H1 (cell line): ENCODE data around the gene PAQR5. TPM values are rescaled to one million over a fixed set of nuclear protein-coding genes. Genes with fewer than 3 reads are reported as not detected.

Source experiments
- CTCF ChIA-PET: fragments of 300-600 bp; sonication (Branson Sonifier 250); formaldehyde crosslinking; loops from one replicate; lab custom pipeline; 2021; ENCODE audit not compliant: partially characterized antibody; lab: Charles Lee
- POLR2A ChIA-PET: fragments of 300-600 bp; sonication (Branson Sonifier 250); formaldehyde crosslinking; loops from one replicate; lab custom pipeline; 2021; ENCODE audit warnings: inconsistent platforms; ENCODE audit not compliant: partially characterized antibody; lab: Charles Lee
- DNase-seq, 2 experiments: peaks; one replicate each; pipeline versions ENCODE4 v3.0.0 to v3.0.0-alpha.2; 2010 to 2022; ENCODE audit warnings: low spot score in 2 of 2, low read depth in 1 of 2, mixed read lengths in 1 of 2
- FAIRE-seq: peaks from 2 replicates; lab custom pipeline; 2011; peaks lifted over from hg19 to GRCh38; lab: Jason Lieb, UNC
- H2AFZ ChIP-seq: 2 replicates; pipeline ENCODE4 v1.8.1; 2012; ENCODE audit warnings: low read length, inconsistent platforms
- H2AK5ac ChIP-seq: 2 replicates; pipeline ENCODE4 v1.6.1; 2013; ENCODE audit warnings: low read depth, low read length
- H2BK120ac ChIP-seq: replicated peaks from 2 replicates; pipeline ENCODE3; 2013; ENCODE audit warnings: low read depth, low read length, inconsistent platforms
- H2BK12ac ChIP-seq: 2 replicates; pipeline ENCODE4 v1.6.1; 2013; ENCODE audit warnings: low read depth, low read length
- H2BK15ac ChIP-seq: 2 replicates; pipeline ENCODE4 v1.6.1; 2013; ENCODE audit warnings: low read length
- H2BK20ac ChIP-seq: 2 replicates; pipeline ENCODE4 v1.6.1; 2013; ENCODE audit warnings: low read length
- H2BK5ac ChIP-seq: 2 replicates; pipeline ENCODE4 v1.6.1; 2013; ENCODE audit warnings: low read depth, low read length
- H3K14ac ChIP-seq: 2 replicates; pipeline ENCODE4 v1.6.1; 2013; ENCODE audit warnings: inconsistent platforms; ENCODE audit not compliant: insufficient read length
- H3K18ac ChIP-seq: 2 replicates; pipeline ENCODE4 v1.6.1; 2013; ENCODE audit warnings: low read length; ENCODE audit errors: extremely low read depth
- H3K23ac ChIP-seq: 2 replicates; pipeline ENCODE4 v1.6.1; 2013; ENCODE audit warnings: inconsistent platforms; ENCODE audit not compliant: insufficient read length
- H3K23me2 ChIP-seq: 2 replicates; pipeline ENCODE4 v1.6.1; 2013; ENCODE audit warnings: low read depth, low read length
- H3K27ac ChIP-seq: 2 replicates; pipeline ENCODE4 v1.6.1; 2011; ENCODE audit warnings: low read depth, low read length, inconsistent platforms
- H3K27me3 ChIP-seq, 4 experiments: replicated peaks in 1 of 4; 1 replicate in 1 of 4; 2 replicates in 3 of 4; pipeline versions ENCODE4 v1.6.1 to v1.8.1; 2011 to 2013; ENCODE audit warnings: low read length in 3 of 4, mild to moderate bottlenecking in 3 of 4, inconsistent platforms in 2 of 4, mixed read lengths in 2 of 4, moderate library complexity in 1 of 4; ENCODE audit not compliant: control insufficient read depth in 3 of 4, insufficient read depth in 3 of 4; ENCODE audit errors: extremely low read depth in 1 of 4
- H3K36me3 ChIP-seq, 4 experiments: 2 replicates each; pipeline versions ENCODE4 v1.6.1 to v1.8.1; 2011 to 2013; ENCODE audit warnings: mild to moderate bottlenecking in 4 of 4, low read length in 3 of 4, moderate library complexity in 2 of 4, control low read depth in 1 of 4, inconsistent platforms in 1 of 4; ENCODE audit not compliant: insufficient read depth in 4 of 4, control insufficient read depth in 2 of 4
- H3K4ac ChIP-seq: replicated peaks from 2 replicates; pipeline ENCODE3; 2013; ENCODE audit warnings: low read length, low read depth, mixed read lengths, inconsistent platforms; ENCODE audit not compliant: insufficient read length
- H3K4me1 ChIP-seq, 4 experiments: replicated peaks in 1 of 4; 1 replicate in 1 of 4; 2 replicates in 3 of 4; pipeline versions ENCODE4 v1.6.1 to v1.8.1; 2011 to 2013; ENCODE audit warnings: low read length in 3 of 4, inconsistent platforms in 2 of 4, mixed read lengths in 1 of 4; ENCODE audit not compliant: insufficient read depth in 4 of 4, control insufficient read depth in 3 of 4
- H3K4me2 ChIP-seq, 2 experiments: 2 replicates each; pipeline versions ENCODE4 v1.6.1 to v1.8.1; 2011 to 2013; ENCODE audit warnings: low read depth in 2 of 2, low read length in 2 of 2, control low read depth in 1 of 2, inconsistent platforms in 1 of 2, mild to moderate bottlenecking in 1 of 2; ENCODE audit not compliant: insufficient read depth in 1 of 2
- H3K4me3 ChIP-seq, 4 experiments: fragments of 200-600, 300-600 bp in 1 of 4; sonication (generic), shearing (Covaris generic), sonication (Bioruptor Twin) in 1 of 4; 2 replicates each; pipeline versions ENCODE4 v1.5.1 to v1.8.1; 2011 to 2016; ENCODE audit warnings: low read length in 4 of 4, low read depth in 3 of 4, control low read depth in 2 of 4, inconsistent platforms in 2 of 4, mild to moderate bottlenecking in 2 of 4, mixed read lengths in 1 of 4, moderate library complexity in 1 of 4; ENCODE audit not compliant: insufficient read depth in 2 of 4; ENCODE audit errors: extremely low read depth in 1 of 4
- H3K56ac ChIP-seq: replicated peaks from 2 replicates; pipeline ENCODE3; 2013; ENCODE audit warnings: low read depth, mild to moderate bottlenecking, mixed read lengths, low read length, inconsistent platforms; ENCODE audit not compliant: insufficient read length
- H3K79me1 ChIP-seq: 2 replicates; pipeline ENCODE4 v1.6.1; 2013; ENCODE audit warnings: low read depth, low read length, control low read depth
- H3K79me2 ChIP-seq, 2 experiments: 2 replicates each; pipeline versions ENCODE4 v1.6.1 to v1.8.1; 2012 to 2013; ENCODE audit warnings: low read length in 2 of 2, mild to moderate bottlenecking in 2 of 2, inconsistent platforms in 1 of 2; ENCODE audit not compliant: insufficient read depth in 2 of 2, control insufficient read depth in 1 of 2
- H3K9ac ChIP-seq, 4 experiments: replicated peaks in 1 of 4; 1 replicate in 1 of 4; 2 replicates in 3 of 4; pipeline versions ENCODE4 v1.6.1 to v1.8.1; 2011 to 2013; ENCODE audit warnings: low read depth in 3 of 4, low read length in 3 of 4, control low read depth in 2 of 4, mild to moderate bottlenecking in 2 of 4, moderate library complexity in 2 of 4, inconsistent platforms in 1 of 4; ENCODE audit errors: extremely low read depth in 1 of 4
- H3K9me3 ChIP-seq, 2 experiments: 2 replicates each; pipeline versions ENCODE4 v1.6.1 to v1.8.1; 2012 to 2013; ENCODE audit warnings: mild to moderate bottlenecking in 2 of 2, moderate library complexity in 2 of 2, control low read depth in 1 of 2, inconsistent platforms in 1 of 2, low read depth in 1 of 2, low read length in 1 of 2, mixed read lengths in 1 of 2; ENCODE audit not compliant: insufficient read depth in 2 of 2
- H4K20me1 ChIP-seq, 2 experiments: replicated peaks in 1 of 2; 2 replicates each; pipeline versions ENCODE3 to v1.8.1; 2011 to 2013; ENCODE audit warnings: inconsistent platforms in 2 of 2, low read length in 2 of 2, mild to moderate bottlenecking in 1 of 2; ENCODE audit not compliant: insufficient read depth in 2 of 2, control insufficient read depth in 1 of 2
- H4K5ac ChIP-seq: 2 replicates; pipeline ENCODE4 v1.6.1; 2013; ENCODE audit warnings: low read length, low read depth, mixed read lengths, inconsistent platforms; ENCODE audit not compliant: insufficient read length
- H4K8ac ChIP-seq: 2 replicates; pipeline ENCODE4 v1.8.0; 2013; ENCODE audit warnings: mild to moderate bottlenecking, moderate library complexity, low read length, inconsistent platforms; ENCODE audit not compliant: insufficient read depth; ENCODE audit errors: extremely low read depth
- H4K91ac ChIP-seq: replicated peaks from 2 replicates; pipeline ENCODE3; 2013; ENCODE audit warnings: low read length, mixed read lengths, inconsistent platforms; ENCODE audit not compliant: insufficient read length
- BCL11A ChIP-seq, 2 experiments: IDR thresholded peaks; one replicate each; pipeline ENCODE4 v1.6.1; 2011; ENCODE audit warnings: low read depth in 2 of 2, low read length in 2 of 2, mild to moderate bottlenecking in 2 of 2
- EGR1 ChIP-seq: IDR thresholded peaks from 2 replicates; pipeline ENCODE4 v1.6.1; 2011; ENCODE audit warnings: low read depth, low read length, borderline replicate concordance
- EZH2 ChIP-seq: fragments of 200-600 bp; sonication (generic); IDR thresholded peaks from 2 replicates; pipeline ENCODE4 v1.7.1; 2012; ENCODE audit warnings: low read depth, mild to moderate bottlenecking, moderate library complexity, low read length, inconsistent platforms; ENCODE audit not compliant: severe bottlenecking
- HDAC6 ChIP-seq: IDR thresholded peaks from one replicate; pipeline ENCODE4 v1.7.1; 2012; ENCODE audit warnings: low read depth, mild to moderate bottlenecking, inconsistent platforms, low read length, moderate library complexity
- SAP30 ChIP-seq: fragments of 300-600 bp; sonication (generic); IDR thresholded peaks from 2 replicates; pipeline ENCODE4 v1.7.1; 2012; ENCODE audit warnings: low read length, moderate library complexity, mild to moderate bottlenecking, inconsistent platforms; ENCODE audit not compliant: insufficient read depth, insufficient replicate concordance
- TBP ChIP-seq: IDR thresholded peaks from 2 replicates; pipeline ENCODE4 v1.6.1; 2011; ENCODE audit warnings: low read depth, low read length, improper control_type of control experiment
- WGBS, 2 experiments: shearing (Covaris generic) in 1 of 2; methylation state at CpG; one replicate each; pipeline versions ENCODE4 v1.1.6 to v1.1.7; 2013 to 2015; ENCODE audit warnings: low lambda C conversion rate in 2 of 2, mixed read lengths in 2 of 2, inconsistent platforms in 1 of 2, low coverage in 1 of 2, missing lambda C conversion rate in 1 of 2; ENCODE audit not compliant: insufficient replicate concordance in 2 of 2, insufficient coverage in 1 of 2, insufficient read length in 1 of 2; ENCODE audit errors: extremely low coverage in 1 of 2, missing lambda C conversion rate in 1 of 2; 5-methylcytosine and 5-hydroxymethylcytosine counted together
- polyA plus RNA-seq, 7 experiments: library from polyadenylated mRNA; depleted of rRNA in 3 of 7; stranded (reverse) in 5 of 7; unstranded in 2 of 7; fragments of >200 nt in 5 of 7; fragments of 200-250 nt in 2 of 7; gene quantifications; 1 replicate in 5 of 7; 2 replicates in 1 of 7; 4 replicates in 1 of 7; pipeline versions ENCODE4 v1.2.1 to v1.2.3, GENCODE V29; 2011 to 2013; ENCODE audit warnings: missing spikeins in 2 of 7, mixed read lengths in 2 of 7
- total RNA-seq: library from RNA; stranded (reverse); fragmentation: NEBNext Ultra II Directional; extraction: Animal tissue kit (Norgen Biotek cat#: 25700); gene quantifications from 2 replicates; pipeline ENCODE4 v1.2.1, GENCODE V29; 2021

PAQR5 gene
- total and polyA plus RNA-seq, 2 of the 8 experiments (the other 6 are each of a cell fraction or from before 2014, with no cell fraction given): 8.7 to 18.1 TPM

DNA sequence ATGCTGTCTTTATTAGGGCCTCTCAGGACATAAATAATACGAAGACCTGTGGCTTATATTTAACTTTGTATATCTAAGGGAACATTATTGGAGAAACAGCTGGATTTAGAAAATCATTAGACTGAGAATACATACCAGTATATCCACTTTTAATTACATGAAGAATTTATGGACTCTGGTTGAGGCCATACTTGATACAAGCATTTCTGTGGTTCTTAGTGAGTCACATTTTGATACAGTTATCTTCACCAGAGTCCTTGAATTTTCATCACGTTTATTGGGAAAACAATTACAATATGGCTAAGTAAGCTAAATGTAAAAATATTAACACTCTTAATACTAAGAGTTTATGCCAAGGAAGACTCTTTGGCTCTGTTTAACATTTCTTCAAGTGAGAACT is 125.3 kb downstream of the PAQR5 start:
- H4K5ac ChIP-seq: no peak overlapping the region
- peaks cover 0 to 3% of the 10 kb centered on the region in 2 experiments; a peak in 1 of 4 replicates for H3K79me2 ChIP-seq
- no peak for FAIRE-seq
- H2BK5ac ChIP-seq: no peak overlapping the region
- no peaks in the 10 kb centered on the region for H3K4me1 ChIP-seq
- peaks cover 19 to 92% (median 73%) of the 10 kb centered on the region in 4 experiments for H3K36me3 ChIP-seq
- no peak overlapping the region for H2BK15ac ChIP-seq
- no peak overlapping the region for H4K8ac ChIP-seq
- ChIA-PET POLR2A (interaction anchor here (1.8 to 3.7 kb wide), 2 partner anchors 13 to 29 kb away, joined by 4 to 19 read pairs; partner anchors contain the start of gene RPLP1), CTCF (no interaction called here)
- no peaks in the 10 kb centered on the region for H3K23me2 ChIP-seq
- no peak overlapping the region for H4K91ac ChIP-seq
- no peak overlapping the region for H3K4me3 ChIP-seq
- no peaks in the 10 kb centered on the region for H3K27me3 ChIP-seq
- no peak overlapping the region for H2BK12ac ChIP-seq
- 95% methylated on average over 2 of the region's 2 CpGs; no CpG with 5 or more reads in 1 of the 2 experiments for WGBS, 2 experiments
- no peak overlapping the region for H2BK120ac ChIP-seq
- no peak overlapping the region for H2BK20ac ChIP-seq
- no peak overlapping the region for H2AFZ ChIP-seq
- H3K14ac ChIP-seq: no peak overlapping the region
- no peak overlapping the region for H2AK5ac ChIP-seq
- H3K23ac ChIP-seq: no peak overlapping the region
- no peak overlapping the region for H3K27ac ChIP-seq
- no peak overlapping the region for H3K4ac ChIP-seq
- H4K20me1 ChIP-seq: no peaks in the 10 kb centered on the region
- H3K18ac ChIP-seq: no peak overlapping the region
- H3K4me2 ChIP-seq: no peak overlapping the region
- H3K79me1 ChIP-seq: no peaks in the 10 kb centered on the region
- DNase-seq: no peak
- no peaks in the 10 kb centered on the region for H3K9me3 ChIP-seq
- no peak overlapping the region for H3K9ac ChIP-seq
- no peak overlapping the region for H3K56ac ChIP-seq
- TF ChIP-seq EGR1 (no peak), TBP (no peak), SAP30 (no peak), EZH2 (no peak), BCL11A (IDR thresholded peaks at IDR 0.05; ENCODE audit: low read depth in 2 of 2, low read length in 2 of 2) (no peak), HDAC6 (no peak)
